NB4 (cell line): ENCODE measurements around the gene RTN4.
"Not testable (repeated sequence)": the region's sequence is repeated elsewhere in the genome, so short reads cannot be mapped to it uniquely, and the experiment has no call there.

ENCODE experiments used
- CTCF ChIP-seq: IDR thresholded peaks from one replicate; pipeline ENCODE4 v1.5.1; 2012; ENCODE audit warnings: low read depth, low read length
- MAX ChIP-seq: IDR thresholded peaks from 2 replicates; pipeline ENCODE4 v1.6.1; 2011; ENCODE audit warnings: low read depth, low read length
- POLR2A ChIP-seq: IDR thresholded peaks from 2 replicates; pipeline ENCODE4 v1.6.1; 2011; ENCODE audit warnings: mild to moderate bottlenecking; ENCODE audit not compliant: insufficient read length; ENCODE audit errors: extremely low read depth

DNA sequence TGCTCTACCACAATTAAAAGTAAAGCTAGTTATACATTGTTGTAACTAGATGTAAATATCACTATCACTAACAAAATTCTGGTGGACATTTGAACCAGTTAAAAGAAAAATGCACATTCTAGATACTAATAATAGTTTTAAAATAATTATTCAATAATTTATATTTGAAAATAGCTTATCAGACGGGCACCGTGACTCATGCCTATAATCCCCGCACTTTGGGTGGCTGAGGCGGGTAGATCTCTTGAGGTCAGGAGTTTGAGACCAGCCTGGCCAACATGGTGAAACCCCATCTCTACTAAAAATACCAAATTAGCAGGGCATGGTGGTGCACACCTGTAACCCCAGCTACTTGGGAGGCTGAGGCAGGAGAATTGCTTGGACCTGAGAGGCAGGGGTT lies 3.0 kb upstream of the RTN4 start:
- TF ChIP-seq POLR2A, CTCF, MAX: not testable (repeated sequence)
